HL-60/S4 (cell line): ENCODE measurements around the gene RAB8A.

ENCODE experiments used
- in situ Hi-C: fragments of 300-500 bp; cut with MboI; formaldehyde crosslinking; loops from 2 replicates; pipeline ENCODE4 v1.14.3; 2022; ENCODE audit warnings: low sequenced_read_pairs

RAB8A gene

DNA sequence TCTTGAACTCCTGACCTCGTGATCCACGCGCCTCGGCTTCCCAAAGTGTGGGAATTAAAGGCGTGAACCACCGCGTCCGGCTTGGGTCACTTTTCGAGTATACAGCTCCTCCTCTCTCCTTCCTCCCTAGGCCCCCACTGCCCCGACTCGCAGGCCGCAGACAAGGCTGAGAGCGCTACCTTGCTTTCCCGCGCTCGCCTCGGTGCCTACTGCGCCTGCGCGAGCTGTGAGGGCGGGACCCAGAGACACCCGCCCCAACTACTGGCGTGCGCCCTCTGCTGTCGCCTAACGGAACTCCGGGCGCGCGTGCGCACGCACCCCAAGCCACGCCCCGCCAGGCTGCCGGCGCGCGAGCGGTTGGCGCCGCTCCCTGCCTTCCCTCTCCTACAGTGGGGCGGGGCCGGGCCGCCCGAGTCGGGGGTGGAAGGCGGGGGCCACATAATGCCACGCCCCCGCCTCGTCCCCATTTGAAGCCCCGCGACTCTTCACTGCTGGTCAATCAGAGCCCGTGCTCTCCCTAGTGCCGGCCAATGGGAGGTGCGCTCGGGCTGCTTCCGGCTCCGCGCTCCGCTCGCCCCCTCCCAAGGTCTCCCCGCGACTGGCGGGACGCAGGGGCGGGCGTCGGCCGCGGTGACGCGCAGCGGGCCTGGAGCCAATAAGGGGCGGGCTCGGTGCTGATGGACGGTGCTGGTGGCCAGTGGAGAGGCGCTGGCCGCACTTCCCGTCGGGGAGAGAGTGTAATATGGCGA lies at the start of gene RAB8A:
Gene RAB8A, plus strand, starts transcription at position 730 of the 749 bp plus-strand sequence. Its CDS starts 13 bp downstream, at position 743.
- in situ Hi-C loops, result no loop called here

DNA sequence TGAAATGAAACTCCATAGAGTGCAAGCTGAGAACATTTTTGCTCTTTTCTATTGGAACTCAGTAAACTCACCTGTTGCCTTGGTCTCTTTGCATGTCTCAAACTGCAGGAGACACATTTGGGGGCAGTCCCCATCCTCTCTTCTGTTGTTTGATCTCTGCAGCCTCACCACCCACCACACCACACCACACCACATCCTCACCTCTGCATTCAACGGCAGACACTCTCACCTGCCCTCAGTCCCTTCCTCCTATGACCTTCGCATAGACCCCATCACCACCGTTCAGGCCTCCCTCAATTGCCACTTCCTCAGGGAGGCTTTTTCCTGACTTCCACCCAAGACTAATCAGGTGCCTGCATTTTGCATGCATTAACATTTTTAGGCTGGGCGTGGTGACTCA lies 49.7 kb upstream of the RAB8A start:
- in situ Hi-C loops, result loop anchor here (10.0 kb wide), 1 partner anchor 113 kb away; the partner anchor contains the start of gene CIB3

DNA sequence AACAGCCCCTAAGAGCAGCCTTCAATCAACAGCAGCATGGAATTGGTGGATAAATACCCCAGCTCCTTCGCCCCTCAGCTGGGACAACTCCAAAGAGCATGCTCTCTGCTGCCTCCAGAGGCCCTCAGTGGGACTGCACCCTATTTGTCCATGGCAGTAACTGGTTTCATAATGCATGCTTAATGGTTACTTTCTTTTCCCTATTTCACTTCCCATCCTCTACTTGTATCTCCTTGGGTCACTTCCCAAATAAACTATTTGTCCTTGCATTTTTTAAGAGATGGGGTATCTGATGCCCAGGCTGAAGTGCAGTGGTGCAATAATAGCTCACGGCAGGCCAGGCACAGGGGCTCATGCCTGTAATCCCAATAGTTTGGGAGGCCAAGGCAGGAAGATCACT lies 48.9 kb upstream of the RAB8A start:
- in situ Hi-C loops, result loop anchor here (10.0 kb wide), 1 partner anchor 112 kb away; the partner anchor contains the start of gene CIB3

DNA sequence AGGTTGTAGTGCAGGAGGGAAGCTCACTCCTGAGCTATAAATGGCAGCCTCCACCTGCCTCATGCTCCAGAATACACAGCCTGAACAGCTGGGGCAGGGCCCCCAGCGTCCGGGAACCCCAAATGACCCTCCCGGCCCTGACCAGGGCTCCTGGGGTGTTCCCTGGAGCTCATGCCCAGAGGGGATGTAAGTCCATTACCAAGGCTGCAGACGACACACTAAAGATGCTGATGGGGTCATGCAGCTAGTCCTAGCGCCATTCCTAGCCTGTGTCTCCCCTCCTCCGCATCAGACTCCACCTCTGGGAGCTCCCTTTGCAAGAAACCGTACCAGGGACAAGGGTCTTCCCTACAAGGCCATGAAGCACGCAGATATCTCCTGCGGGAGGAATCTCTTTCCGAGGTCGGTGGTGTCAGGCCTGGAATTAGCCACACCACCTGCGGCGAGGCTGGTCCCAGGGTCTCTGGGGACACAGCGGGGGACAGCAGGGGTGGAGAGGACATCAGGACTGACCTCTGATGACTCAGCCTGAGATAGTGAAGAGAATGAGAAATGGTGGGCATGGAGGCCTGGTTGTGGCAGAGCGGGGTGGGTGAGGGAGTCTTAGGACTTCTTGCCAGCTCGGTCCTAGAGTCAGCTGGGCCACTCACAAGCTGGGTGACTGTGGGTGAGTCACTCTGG lies 47.3 kb upstream of the RAB8A start:
- in situ Hi-C loops, result loop anchor here (10.0 kb wide), 1 partner anchor 110 kb away; the partner anchor contains the start of gene CIB3

DNA sequence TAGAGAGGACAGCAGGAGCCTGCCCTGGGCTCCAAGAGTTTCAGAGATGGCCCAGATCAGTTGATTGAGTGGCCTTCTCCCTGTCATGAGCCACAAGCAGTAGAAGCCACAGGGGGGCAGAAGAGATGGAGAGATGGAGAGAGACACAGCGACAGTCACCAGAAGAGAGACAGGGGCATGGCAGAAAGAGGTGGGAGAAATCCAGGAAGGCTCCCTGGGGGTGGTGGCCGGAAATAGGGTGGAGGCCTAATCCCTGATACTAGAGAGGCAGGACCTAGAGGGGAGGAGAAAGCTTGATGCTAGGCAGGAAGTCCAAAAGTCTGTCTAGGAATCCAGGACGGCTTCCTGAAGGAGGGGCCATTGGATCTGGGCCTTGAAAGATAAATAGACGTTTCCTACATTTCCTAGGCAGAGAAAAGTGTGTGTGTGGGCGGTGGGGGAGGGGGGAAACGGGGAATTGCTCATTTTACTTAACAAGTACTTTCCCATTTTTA lies 45.0 kb upstream of the RAB8A start:
- in situ Hi-C loops, result loop anchor here (10.0 kb wide), 1 partner anchor 108 kb away; the partner anchor contains the start of gene CIB3

DNA sequence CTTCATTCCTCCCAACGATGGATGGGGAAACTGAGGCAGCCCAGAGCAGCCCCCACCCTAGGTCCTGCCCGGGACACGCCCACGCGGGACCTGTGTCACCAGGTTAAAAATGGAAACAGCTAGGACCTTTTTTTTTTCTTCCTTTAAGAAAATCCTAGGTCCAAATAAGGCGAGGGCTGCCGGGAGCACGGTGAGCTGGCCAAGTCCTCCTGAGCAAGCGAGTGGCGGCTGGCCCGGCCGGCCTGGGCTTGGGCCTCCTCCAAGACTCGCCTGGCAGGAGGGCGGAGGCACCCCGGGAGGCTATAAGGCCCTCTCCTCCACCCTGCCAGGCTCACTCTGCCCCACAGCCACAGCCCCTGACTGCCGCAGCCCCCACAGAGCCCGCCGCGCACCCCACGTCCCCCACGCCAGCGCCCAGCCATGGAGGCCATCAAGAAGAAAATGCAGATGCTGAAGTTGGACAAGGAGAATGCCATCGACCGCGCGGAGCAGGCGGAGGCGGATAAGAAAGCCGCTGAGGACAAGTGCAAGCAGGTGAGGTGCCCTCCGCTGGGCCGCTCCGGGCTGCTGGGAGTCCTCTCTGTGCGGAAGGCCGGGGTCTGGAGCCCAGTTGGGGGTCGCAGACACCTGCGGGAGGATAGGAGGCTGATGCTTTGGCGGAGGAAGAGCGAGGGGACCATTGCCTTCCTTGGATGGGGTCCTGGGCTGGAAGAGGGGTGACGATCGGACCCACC lies 44.3 kb upstream of the RAB8A start:
- in situ Hi-C loops, result loop anchor here (10.0 kb wide), 1 partner anchor 107 kb away; the partner anchor contains the start of gene CIB3

DNA sequence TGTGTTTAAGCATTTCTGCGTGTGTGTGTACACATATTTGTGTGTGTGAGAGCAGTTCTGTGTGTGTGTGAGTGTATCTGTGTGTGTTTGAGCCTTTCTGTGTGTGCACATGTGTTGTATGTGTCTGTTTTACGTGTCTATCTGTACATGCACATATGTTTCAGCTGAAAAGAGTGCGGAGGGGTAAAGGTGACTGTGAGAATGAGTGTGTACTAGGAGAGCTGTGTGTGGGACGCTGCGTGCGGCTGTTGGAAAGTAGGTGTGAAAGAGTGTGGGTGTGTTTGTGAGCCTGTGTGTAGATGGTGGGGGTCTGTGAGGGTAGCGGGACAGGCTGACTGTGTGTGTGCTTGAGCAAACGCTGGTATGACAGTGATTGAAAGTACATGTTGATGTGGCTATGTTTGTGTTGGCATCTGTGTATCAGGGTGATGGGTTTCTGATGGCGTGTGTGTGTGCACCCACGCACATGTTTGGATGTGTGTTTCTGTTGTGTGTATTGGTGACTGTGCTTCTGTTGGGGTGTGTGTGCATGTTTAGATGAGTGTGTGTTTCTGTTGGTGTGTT lies 42.9 kb upstream of the RAB8A start:
- in situ Hi-C loops, result loop anchor here (10.0 kb wide), 1 partner anchor 106 kb away; the partner anchor contains the start of gene CIB3

DNA sequence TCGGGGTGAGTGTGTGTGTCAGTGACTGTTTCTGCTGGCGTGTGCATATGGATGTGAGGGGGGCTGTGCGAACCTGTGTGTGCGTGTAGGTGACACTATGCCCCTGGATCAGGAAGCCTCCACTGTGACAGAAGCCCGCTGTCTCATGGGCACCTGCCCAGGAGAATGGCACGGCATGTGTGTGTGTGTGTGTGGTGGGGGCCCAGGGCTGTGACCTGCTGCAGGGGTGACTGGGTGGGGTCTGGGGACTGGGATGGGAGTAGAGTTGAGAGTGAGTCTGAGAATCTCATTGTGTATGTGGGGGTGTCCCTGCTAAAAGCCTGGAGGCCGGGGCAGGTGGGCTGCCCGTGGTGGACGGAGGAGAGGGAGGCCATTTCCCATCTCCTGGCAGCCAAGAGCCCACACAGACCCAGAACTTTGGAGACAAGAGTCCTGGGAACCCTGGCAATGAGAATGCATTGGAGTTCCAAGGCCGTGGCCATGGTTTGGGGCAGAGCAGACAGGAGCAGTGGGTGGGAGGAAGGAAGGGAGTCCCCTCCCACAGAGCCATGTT lies 41.8 kb upstream of the RAB8A start:
- in situ Hi-C loops, result loop anchor here (10.0 kb wide), 1 partner anchor 105 kb away; the partner anchor contains the start of gene CIB3

DNA sequence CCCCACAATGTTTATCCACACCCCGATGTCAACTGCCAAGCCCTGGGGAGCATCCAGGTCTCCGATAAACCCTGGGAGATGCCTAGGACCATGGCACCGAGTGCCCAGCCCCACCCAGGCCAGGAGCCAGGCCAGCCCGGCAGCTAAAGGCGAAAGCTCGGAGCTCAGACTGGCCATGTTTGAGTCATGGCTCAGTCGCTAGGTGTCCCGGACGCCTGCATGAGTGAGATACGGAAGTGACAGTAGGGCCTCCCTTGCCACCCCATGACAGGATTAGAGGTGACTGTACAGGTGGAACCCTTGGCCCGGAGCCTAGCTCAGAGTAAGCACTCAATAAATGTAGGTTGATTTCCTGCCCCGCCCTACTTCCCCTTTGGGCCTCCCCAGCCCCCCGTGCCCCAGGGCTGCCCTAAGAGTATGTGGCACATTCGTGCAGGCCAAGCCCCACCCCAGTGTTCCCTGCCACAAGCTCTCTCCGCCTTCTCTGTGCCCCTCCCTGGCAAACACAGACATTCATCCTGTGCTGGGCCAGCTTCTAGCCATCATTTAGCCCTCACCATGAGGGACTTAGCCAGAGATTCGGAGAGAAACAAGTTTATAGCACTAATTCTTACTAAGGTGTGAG lies 41.2 kb upstream of the RAB8A start:
- in situ Hi-C loops, result no loop called here

DNA sequence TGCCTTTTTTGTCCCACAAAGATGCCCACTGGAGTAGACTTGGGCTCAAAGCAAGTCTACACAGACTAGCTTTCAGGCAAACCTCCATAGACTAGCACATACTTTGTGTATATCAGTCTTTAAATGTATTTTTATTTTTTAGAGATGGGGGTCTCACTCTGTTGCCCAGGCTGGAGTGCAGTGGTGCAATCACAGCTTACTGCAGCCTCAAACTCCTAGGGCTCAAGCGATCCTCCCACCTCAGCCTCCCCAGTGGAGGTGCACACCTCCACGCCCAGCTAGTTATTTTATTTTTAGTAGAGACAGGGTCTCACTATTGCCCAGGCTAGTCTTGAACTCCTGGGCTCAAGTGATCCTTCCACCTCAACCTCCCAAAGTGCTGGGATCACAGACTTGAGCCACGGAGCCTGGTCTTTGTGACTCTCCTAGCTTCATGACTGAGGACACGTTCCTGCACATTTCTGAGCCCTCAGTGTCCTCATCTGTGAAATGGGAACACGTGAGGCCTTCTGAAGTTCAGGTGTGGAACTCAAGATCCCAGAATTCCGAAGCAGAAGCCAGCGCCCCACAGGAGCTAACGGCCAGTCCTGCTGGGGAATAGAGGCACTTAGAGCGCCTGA lies 40.5 kb upstream of the RAB8A start:
- in situ Hi-C loops, result no loop called here

DNA sequence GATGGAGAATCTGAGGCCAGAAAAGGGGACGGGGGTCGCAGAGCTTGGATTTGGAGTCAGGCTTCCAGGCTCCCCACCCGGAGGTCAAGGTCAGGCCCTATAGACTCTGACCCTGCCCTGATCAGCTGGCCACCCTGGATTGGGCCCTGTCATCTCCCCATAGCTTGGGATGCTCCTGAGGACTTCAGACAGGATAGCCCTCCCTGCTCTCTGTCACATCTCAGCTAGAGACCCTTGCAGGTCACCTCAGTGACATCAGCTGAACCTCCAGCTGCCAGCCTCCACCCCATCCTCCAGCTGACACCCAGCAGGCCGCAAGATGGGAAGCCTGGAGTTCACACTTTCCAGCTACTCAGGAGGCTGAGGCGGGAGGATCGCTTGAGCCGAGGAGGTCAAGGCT lies 38.2 kb upstream of the RAB8A start:
- in situ Hi-C loops, result no loop called here

DNA sequence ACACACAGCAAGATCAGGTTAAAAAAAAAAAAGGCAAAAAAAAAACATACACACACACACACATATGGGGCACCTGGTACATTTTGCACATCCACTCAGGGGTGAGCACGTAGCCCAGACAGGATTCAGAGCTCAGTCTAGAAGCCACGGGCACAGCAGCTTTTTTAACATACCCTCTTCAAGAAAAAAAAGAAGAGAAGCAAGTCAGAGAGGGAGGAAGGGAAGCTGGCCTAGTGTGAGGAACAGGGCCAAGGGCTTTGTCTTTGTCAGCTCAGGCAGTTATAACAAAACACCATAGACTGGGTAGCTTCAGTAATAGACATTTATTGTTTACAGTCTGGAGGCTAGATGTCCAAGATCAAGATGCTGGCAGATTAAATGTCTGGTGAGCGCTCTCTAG lies 37.7 kb upstream of the RAB8A start:
- in situ Hi-C loops, result no loop called here

DNA sequence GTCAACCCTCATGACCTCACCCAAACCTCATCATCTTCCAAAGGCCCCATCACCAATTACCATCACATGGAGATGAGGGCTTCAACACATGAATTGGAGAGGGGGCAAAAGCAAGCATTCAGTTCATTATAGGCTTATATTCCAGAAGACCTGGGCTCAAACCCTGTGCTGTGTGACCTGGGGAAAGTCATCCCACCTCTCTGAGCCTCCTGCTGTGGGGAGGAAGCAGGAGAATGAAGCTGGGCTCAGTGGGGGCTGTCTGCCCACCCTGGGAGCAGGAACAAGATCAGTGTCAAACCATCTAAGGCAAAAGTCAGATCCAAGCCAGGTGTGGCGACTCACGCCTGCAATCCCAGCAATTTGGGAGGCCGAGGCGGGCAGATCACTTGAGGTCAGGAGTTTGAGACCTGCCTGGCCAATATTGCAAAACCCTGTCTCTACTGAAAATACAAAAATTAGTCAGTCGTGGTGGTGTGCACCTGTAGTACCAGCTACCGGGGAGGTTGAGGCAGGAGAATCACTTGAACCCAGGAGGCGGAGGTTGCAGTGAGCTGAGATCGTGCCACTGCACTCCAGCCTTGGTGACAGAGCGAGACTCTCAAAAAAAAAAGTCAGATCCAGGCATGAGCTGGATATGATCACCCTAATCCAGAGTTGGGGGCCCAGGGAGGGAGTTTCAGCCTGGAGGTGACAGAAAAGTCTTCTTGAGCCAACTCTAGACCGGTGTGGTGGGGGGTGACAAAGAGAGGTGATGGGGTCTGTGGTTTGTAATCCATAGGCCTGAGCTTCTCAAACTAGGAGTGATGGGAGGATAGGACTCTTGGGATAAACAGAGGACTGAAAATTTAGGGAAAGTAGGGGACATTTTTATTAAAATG lies 37.0 kb upstream of the RAB8A start:
- in situ Hi-C loops, result no loop called here

DNA sequence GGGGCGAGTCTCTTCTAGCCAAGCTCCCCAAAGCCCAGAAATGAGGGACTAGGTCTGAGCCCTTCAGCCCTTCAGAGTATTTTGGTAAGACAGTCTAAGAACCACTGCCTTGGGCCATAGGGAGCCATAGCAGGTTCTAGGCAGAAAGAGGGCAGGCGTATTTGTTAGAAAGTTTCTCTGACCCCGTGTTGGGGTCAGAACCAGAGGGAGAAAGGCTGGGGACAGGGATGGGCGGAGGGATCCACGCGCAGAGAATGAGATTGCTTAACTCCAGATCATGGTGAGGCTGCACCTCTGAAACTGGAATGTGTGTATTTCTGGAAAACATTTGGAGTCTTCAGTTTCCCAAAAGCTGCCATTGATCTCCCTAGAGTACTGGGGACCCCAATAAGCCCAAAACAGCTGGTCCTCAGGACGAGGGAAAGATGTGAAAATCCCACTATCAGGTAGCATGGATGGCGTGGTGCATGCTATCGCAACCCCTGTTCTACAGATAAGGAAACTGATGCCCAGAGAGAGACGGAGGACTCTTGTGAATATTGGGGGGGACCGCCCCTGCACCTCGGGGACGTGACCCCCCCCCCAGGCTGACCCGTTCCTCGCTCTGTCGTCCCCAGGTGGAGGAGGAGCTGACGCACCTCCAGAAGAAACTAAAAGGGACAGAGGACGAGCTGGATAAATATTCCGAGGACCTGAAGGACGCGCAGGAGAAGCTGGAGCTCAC lies 36.1 kb upstream of the RAB8A start:
- in situ Hi-C loops, result no loop called here

DNA sequence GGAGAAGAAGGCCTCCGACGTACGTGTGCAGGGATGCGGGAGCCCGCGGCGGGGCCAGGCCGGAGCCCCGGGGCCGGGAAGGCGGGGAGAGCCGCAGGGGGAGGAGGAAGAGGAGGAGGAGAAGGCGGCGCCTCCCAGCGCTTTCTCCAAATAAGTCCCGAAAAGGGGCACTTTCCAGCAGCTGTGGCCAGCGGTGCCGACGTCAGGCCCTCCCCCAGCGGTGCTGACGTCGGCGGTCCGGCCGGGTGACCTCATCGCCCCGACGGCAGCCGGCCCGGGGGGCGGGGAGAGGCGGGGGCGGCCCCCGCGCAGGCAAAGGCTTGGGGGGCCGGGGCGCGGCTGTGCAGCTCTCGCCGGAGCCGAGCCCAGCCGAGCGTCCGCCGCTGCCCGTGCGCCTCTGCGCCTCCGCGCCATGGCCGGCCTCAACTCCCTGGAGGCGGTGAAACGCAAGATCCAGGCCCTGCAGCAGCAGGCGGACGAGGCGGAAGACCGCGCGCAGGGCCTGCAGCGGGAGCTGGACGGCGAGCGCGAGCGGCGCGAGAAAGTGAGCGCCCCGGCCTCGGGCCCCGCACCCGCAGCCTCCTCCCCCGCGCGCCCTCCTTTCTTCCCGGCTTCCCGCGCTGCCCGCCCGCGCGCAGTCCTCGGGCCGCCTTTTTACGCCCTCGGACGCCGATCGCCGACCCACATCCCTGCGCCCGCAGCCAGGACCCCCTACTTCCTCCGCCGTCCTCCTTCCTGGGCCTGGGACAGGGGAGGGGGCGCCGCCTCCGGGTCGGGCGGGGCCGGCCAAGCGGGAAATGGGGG lies 35.3 kb upstream of the RAB8A start, which contains the start of gene TPM4:
Gene TPM4, plus strand, starts transcription at position 342 of the 804 bp plus-strand sequence. Its CDS starts 71 bp downstream, at position 413.
- in situ Hi-C loops, result no loop called here

DNA sequence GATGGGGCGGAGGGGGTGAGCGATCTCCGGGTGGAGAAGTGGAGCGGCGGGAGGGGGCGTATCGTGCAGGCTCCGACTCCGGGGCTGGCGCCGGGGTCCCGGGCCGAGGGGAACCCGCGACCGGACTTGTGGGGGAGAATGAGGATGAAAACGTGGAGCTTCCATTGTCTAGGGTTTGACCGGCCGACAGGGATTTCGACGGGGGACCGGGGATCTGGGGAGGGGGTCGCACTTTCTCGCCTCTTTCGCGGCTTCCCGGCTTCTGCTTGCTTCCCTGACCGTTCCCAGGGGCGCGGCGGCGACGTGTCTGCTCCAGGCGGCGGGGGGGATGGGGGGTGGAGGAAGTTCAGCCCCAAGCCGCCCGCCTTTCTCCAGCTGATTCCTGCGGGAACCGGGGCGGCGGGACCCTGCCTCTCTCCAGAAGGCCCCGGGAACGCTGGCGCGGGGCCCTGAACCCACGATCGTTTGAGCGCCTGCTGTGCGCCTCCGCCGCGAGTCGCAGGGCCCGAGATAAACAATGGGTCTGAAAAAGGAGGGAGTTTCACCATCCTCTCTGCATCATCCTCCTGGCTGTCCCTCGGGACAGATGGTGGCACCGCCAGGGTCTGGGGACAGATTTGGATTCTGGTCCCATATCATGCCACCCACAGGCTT lies 34.6 kb upstream of the RAB8A start:
- in situ Hi-C loops, result no loop called here
